Anterior cingulate cortex (tissue), 58 donors: ENCODE data around the gene MLST8.

ENCODE experiments used
- DNase-seq, 58 donors: peaks; one replicate each; lab custom pipeline; 2025; lab: John Stamatoyannopoulos, UW

MLST8 gene

GRCh38 chr16:2172688-2173335, 32.4 kb upstream of the MLST8 start:
- DNase-seq: no peak

GRCh38 chr16:2173366-2173765, 31.9 kb upstream of the MLST8 start:
- no peak for DNase-seq

- DNase-seq: no peak
Observed at GRCh38 chr16:2173916-2174315, 31.3 kb upstream of the MLST8 start.

GRCh38 chr16:2174396-2175131, 30.7 kb upstream of the MLST8 start:
- DNase-seq: peak in 12 of 58 donors; percentile 15 to 75 (median 29)

- DNase-seq: no peak
Observed at GRCh38 chr16:2175454-2175853, 29.8 kb upstream of the MLST8 start.

GRCh38 chr16:2176047-2176446, 29.2 kb upstream of the MLST8 start:
- no peak for DNase-seq

- DNase-seq: no peak
Observed at GRCh38 chr16:2177101-2177500, 28.2 kb upstream of the MLST8 start.

- no peak for DNase-seq
Observed at GRCh38 chr16:2177561-2177960, 27.7 kb upstream of the MLST8 start.

GRCh38 chr16:2178321-2179106, 26.7 kb upstream of the MLST8 start:
- peak in 2 of 58 donors; percentile 18 to 27 for DNase-seq

- DNase-seq: no peak
Observed at GRCh38 chr16:2179107-2179501, 26.1 kb upstream of the MLST8 start.

GRCh38 chr16:2179576-2179975, 25.7 kb upstream of the MLST8 start:
- no peak for DNase-seq

GRCh38 chr16:2180461-2180860, 24.8 kb upstream of the MLST8 start:
- no peak for DNase-seq

- DNase-seq: peak in 7 of 58 donors; percentile 17 to 56 (median 30)
Observed at GRCh38 chr16:2180962-2181923, 24.0 kb upstream of the MLST8 start.

GRCh38 chr16:2181952-2182351, 23.3 kb upstream of the MLST8 start:
- DNase-seq: no peak

- DNase-seq: no peak
Observed at GRCh38 chr16:2183671-2184070, 21.6 kb upstream of the MLST8 start.

- DNase-seq: no peak
Observed at GRCh38 chr16:2184346-2184745, 20.9 kb upstream of the MLST8 start.

- DNase-seq: no peak
Observed at GRCh38 chr16:2184962-2185361, 20.3 kb upstream of the MLST8 start.

GRCh38 chr16:2186064-2186463, 19.2 kb upstream of the MLST8 start:
- no peak for DNase-seq

GRCh38 chr16:2186505-2186904, 18.7 kb upstream of the MLST8 start:
- DNase-seq: no peak

- DNase-seq: no peak
Observed at GRCh38 chr16:2187212-2187611, 18.0 kb upstream of the MLST8 start.
